ENCODE measurements around the gene WDR91.
"Not testable (repeated sequence)": the region's sequence is repeated elsewhere in the genome, so short reads cannot be mapped to it uniquely, and the experiment has no call there.

DNA sequence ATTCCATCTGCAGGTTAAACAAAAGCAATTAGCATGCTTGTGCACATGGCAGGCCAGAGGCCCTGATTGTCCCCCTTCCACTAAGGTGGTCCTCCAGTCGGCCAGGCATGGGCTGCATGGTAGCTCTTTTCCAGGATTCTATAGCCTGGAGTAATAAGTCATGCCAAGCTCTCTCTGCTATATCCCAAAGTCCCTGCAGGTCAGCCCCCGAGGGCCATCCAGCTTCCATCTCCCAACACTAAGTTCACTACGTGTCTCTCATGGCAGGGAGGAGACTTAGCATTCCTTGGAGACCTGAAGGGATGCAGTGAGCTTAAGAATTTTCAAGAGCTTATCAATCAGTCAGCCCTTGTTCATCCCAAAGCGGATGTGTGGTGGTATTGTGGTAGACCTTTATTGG, 37.4 kb downstream of the WDR91 start:
- not testable (repeated sequence) for TF ChIP-seq EZH2 (IDR thresholded peaks at IDR 0.05; ENCODE audit: borderline replicate concordance, low read depth, low read length, poor library complexity, severe bottlenecking); CTCF (conservative IDR thresholded peaks at IDR 0.05; ENCODE audit: low read depth, low read length)

Measured in A673 (cell line).